HEK293T (cell line): Measurements from ENCODE around the gene LRRC45.

Experiments
- CTCF ChIA-PET: fragments of 350-600 bp; formaldehyde crosslinking; extraction: SDS; loops from one replicate; lab custom pipeline; 2021; ENCODE audit warnings: antibody characterized with exemption, inconsistent platforms; lab: Yijun Ruan, JAX
- POLR2A ChIA-PET: fragments of 350-600 bp; formaldehyde crosslinking; extraction: SDS; loops from one replicate; lab custom pipeline; 2020; ENCODE audit warnings: antibody characterized with exemption, inconsistent platforms; lab: Yijun Ruan, JAX
- DNase-seq: peaks from one replicate; pipeline ENCODE4 v3.0.0; 2012; ENCODE audit warnings: mixed read lengths; ENCODE audit errors: extremely low spot score
- ARNT ChIP-seq: fragments of 450-650 bp; IDR thresholded peaks from 2 replicates; pipeline ENCODE4 v1.6.1; 2017; ENCODE audit warnings: mild to moderate bottlenecking
- BHLHE40 ChIP-seq: fragments of 450-650 bp; IDR thresholded peaks from 2 replicates; pipeline ENCODE4 v1.6.1; 2016; ENCODE audit warnings: mild to moderate bottlenecking, moderate library complexity, borderline replicate concordance
- CTBP1 ChIP-seq: fragments of 450-650 bp; IDR thresholded peaks from 2 replicates; pipeline ENCODE4 v1.6.1; 2016; ENCODE audit warnings: borderline replicate concordance
- ELF4 ChIP-seq: fragments of 450-650 bp; IDR thresholded peaks from 2 replicates; pipeline ENCODE4 v1.6.1; 2017; ENCODE audit warnings: antibody characterized with exemption
- FOXA1 ChIP-seq: fragments of 450-650 bp; IDR thresholded peaks from 2 replicates; pipeline ENCODE4 v1.6.1; 2016; ENCODE audit warnings: mild to moderate bottlenecking
- FOXK2 ChIP-seq: fragments of 450-650 bp; IDR thresholded peaks from 2 replicates; pipeline ENCODE4 v1.6.1; 2016; ENCODE audit warnings: mild to moderate bottlenecking
- FOXM1 ChIP-seq: fragments of 450-650 bp; IDR thresholded peaks from 2 replicates; pipeline ENCODE4 v1.6.1; 2017; ENCODE audit warnings: mild to moderate bottlenecking, borderline replicate concordance
- HDGF ChIP-seq: fragments of 450-650 bp; IDR thresholded peaks from 2 replicates; pipeline ENCODE4 v1.6.1; 2017; ENCODE audit warnings: antibody characterized with exemption, borderline replicate concordance
- L3MBTL2 ChIP-seq: fragments of 450-650 bp; conservative IDR thresholded peaks from 2 replicates; pipeline ENCODE4 v1.6.1; 2016; ENCODE audit warnings: mild to moderate bottlenecking
- LEF1 ChIP-seq: fragments of 450-650 bp; IDR thresholded peaks from 2 replicates; pipeline ENCODE4 v1.6.1; 2017; ENCODE audit warnings: mild to moderate bottlenecking, borderline replicate concordance
- NFRKB ChIP-seq: fragments of 450-650 bp; IDR thresholded peaks from 2 replicates; pipeline ENCODE4 v1.6.1; 2016; ENCODE audit warnings: mild to moderate bottlenecking, moderate library complexity
- PKNOX1 ChIP-seq: fragments of 450-650 bp; IDR thresholded peaks from 2 replicates; pipeline ENCODE4 v1.6.1; 2016
- SP1 ChIP-seq: fragments of 450-650 bp; IDR thresholded peaks from 2 replicates; pipeline ENCODE4 v1.6.1; 2017
- SUZ12 ChIP-seq: fragments of 450-650 bp; IDR thresholded peaks from 2 replicates; pipeline ENCODE4 v1.6.1; 2016; ENCODE audit warnings: mild to moderate bottlenecking
- TARDBP ChIP-seq: fragments of 450-650 bp; IDR thresholded peaks from 2 replicates; pipeline ENCODE4 v1.6.1; 2016
- ZNF384 ChIP-seq: fragments of 450-650 bp; IDR thresholded peaks from 2 replicates; pipeline ENCODE4 v1.6.1; 2016

Gene LRRC45

DNA sequence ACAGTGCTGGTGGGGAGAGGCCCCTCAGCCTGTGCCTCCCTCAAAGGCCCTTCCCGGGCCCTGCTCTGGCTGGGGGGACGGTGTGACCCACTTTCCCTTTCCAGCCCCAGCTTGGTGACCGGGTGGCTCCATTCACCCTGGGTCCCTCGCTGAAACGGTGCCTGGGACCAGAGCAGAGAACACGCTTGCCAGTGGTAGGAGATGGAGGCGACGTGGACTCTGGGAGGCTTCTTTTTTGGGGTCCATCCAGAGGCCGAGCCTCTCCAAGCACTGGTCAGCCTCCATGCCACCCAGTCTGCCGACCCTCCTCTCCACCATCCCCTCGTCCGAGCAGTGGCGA, 8.2 kb upstream of the LRRC45 start:
- ChIA-PET CTCF (no interaction called here), POLR2A (no interaction called here)
- DNase-seq: no peak
- TF ChIP-seq ZNF384: no peak
- no peak for TF ChIP-seq HDGF
- TF ChIP-seq SP1: no peak
- TF ChIP-seq ARNT: no peak
- no peak for TF ChIP-seq LEF1
- no peak for TF ChIP-seq FOXA1
- TF ChIP-seq CTBP1: no peak
- no peak for TF ChIP-seq FOXK2
- TF ChIP-seq TARDBP: no peak
- no peak for TF ChIP-seq BHLHE40
- TF ChIP-seq SUZ12: no peak

DNA sequence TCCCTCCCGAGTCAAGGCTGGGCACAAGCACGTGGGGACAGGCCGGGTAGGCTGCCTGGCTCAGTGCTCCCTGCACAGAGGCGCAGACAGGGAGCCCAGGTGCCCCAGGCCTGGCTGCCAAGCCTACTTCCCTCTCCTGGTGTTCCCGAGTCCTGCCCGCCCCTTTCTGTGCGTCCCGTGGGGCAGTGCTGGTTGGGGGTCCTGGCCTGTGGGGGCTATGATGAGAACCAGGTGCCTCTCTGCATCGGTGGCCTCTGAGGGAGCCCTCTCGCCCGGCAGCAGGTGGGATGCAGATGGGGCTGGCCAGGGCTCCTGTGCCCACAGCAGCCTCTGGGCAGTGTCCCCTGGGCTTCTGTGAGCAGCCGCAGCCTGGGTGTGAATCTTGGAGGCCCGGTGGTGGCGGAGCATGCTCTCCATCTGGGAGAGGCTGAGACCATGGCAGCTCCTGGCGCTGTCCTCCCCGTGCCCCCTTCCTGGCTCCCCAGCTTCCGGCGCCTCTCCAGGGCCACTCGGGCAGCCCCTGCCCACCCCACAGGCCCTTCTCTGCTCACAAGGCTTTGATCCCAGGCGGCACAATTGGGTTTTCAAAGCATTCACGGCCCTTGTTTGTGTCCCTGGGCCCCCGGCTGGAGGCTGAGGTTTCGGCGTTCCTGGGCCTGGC, 7.7 kb upstream of the LRRC45 start:
- POLR2A ChIA-PET: no interaction called here
- no peak for DNase-seq
- CTCF ChIA-PET: no interaction called here
- TF ChIP-seq LEF1: no peak
- TF ChIP-seq NFRKB: no peak
- TF ChIP-seq ZNF384: no peak
- no peak for TF ChIP-seq CTBP1
- TF ChIP-seq TARDBP: no peak
- no peak for TF ChIP-seq SP1
- TF ChIP-seq ARNT: no peak
- no peak for TF ChIP-seq FOXA1
- no peak for TF ChIP-seq ELF4
- no peak for TF ChIP-seq FOXM1
- no peak for TF ChIP-seq FOXK2
- TF ChIP-seq BHLHE40: no peak
- TF ChIP-seq SUZ12: no peak
- TF ChIP-seq PKNOX1: no peak
- TF ChIP-seq HDGF: no peak
- no peak for TF ChIP-seq L3MBTL2

- POLR2A ChIA-PET: interaction anchor here (1.0 kb wide), 1 partner anchor 21 kb away, joined by 3 read pairs; the partner anchor contains the start of gene DCXR
- TF ChIP-seq FOXM1 (no peak), SP1 (no peak), TARDBP (no peak), FOXK2 (no peak), BHLHE40 (no peak), LEF1 (no peak), NFRKB (no peak), SUZ12 (no peak), ELF4 (no peak), ARNT (no peak), ZNF384 (no peak), FOXA1 (no peak), PKNOX1 (no peak)
- CTCF ChIA-PET: no interaction called here
- DNase-seq: no peak
Measured at GRCh38 chr17:82016061-82016874, 6.8 kb upstream of the LRRC45 start.

DNA sequence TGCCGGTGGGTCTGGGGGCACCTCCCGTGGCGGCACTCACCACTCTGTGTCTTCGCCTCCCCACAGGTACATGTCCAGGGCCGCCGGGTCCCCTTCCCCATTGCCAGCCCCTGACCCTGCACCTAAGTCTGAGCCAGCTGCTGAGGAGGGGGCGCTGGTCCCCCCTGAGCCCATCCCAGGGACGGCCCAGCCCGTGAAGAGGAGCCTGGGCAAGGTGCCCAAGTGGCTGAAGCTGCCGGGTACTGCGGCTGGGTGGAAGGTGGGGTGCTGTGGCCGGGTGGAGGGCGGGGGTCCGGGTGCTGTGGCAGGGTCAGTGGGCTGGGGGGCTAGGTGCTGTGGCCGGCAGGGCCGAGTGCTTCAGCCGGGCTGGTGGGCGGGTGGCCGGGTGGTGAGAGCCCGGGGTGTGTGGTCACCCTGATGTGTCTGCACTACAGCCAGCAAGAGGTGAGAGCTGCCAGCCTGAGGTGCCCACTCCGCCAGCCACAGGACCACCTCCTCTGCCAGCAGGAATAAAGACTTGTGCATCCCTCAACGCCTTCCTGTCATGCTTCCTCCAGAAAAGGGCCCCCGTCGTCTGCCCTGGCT, 6.1 kb upstream of the LRRC45 start:
- DNase-seq: no peak
- TF ChIP-seq LEF1 (no peak), L3MBTL2 (no peak), ZNF384 (no peak)
- ChIA-PET POLR2A (interaction anchor here (1.0 kb wide), 1 partner anchor 21 kb away, joined by 3 read pairs; the partner anchor contains the start of gene DCXR), CTCF (no interaction called here)

GRCh38 chr17:82017612-82018151, 5.4 kb upstream of the LRRC45 start:
- ChIA-PET CTCF (no interaction called here), POLR2A (no interaction called here)
- no peak for DNase-seq
- TF ChIP-seq L3MBTL2 (no peak), CTBP1 (no peak), HDGF (no peak), SUZ12 (no peak), BHLHE40 (no peak), PKNOX1 (no peak), ELF4 (no peak), ZNF384 (no peak), FOXA1 (no peak), TARDBP (no peak), LEF1 (no peak), ARNT (no peak), FOXM1 (no peak), SP1 (no peak), FOXK2 (no peak), NFRKB (no peak)
